Spleen (tissue), 7 donors: ENCODE results near the gene GBP2.

Source experiments
- POLR2A ChIP-seq, 3 donors: fragments of 450-650 bp; IDR thresholded peaks; one replicate each; pipeline ENCODE4 v1.5.1; 2017; ENCODE audit warnings: antibody characterized with exemption in 3 of 3, mild to moderate bottlenecking in 1 of 3
- POLR2AphosphoS5 ChIP-seq, 3 donors: sonication (generic); formaldehyde crosslinking; IDR thresholded peaks; one replicate each; pipeline ENCODE4 v1.5.1; 2017; ENCODE audit warnings: antibody characterized with exemption in 3 of 3
- TF ChIP-seq, protein P1 (sequence below), 11 experiments: fragments of 200-600 bp in 7 of 11; fragments of 450-650 bp in 4 of 11; sonication (generic) in 4 of 11; IDR thresholded peaks in 8 of 11; conservative IDR thresholded peaks in 3 of 11; 1 replicate in 7 of 11; 2 replicates in 4 of 11; pipeline versions ENCODE4 v1.4.0 to v1.8.0; 2016 to 2021; ENCODE audit warnings: antibody characterized with exemption in 11 of 11, inconsistent platforms in 4 of 11, mild to moderate bottlenecking in 1 of 11
- donor health status: DM: no; HTN: no; CAD: no; lungs with moderate emphysema.
- donor health status: DM: no; HTN: no; CAD: no.
- donor health status: DM: no; HTN: no; CAD: no.

DNA sequence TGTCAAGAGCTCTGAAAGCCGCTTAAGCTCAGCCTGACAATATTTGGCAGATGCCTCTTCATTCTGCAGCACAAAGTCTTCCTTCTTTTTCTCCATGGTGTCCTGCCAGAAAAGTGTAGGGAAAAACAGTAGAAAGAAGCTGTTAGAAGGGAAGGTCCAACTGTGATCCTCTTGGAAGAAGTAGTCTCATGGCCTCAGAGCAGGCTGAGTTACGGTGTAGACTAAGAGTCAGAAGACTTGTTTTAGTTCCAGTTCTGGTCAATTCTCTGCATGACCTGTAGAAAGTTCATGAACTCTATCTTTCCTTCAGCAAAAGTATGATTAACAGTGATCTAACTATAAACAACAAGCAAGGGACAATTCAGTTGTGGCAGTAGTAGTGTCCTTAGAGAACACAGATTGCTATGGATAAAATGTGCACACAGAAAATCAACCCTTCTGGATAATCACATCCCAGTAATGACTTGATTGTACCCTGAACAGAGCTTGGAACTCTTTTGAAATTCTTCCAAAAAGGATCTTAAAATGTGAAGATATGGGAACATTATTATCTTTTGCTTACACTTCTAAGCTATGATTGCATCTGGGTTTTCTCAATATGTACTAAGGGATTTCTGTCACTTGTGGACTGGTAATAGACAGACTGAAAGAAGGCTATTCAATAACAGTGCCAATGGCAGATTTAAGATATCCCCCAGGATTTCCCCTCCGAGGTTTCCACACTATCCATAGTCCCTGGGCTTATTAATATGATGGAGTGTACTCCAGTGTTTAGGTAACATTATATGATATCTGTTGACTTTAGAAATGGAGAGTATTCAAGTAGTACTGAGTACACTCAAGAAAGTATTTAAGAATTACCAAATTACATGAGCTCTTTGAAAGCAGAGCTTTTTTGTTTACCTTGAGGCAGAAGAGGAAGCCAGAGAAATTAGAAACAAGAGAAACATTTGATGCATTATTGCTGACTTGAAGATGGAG lies 22.1 kb upstream of the GBP2 start:
- TF ChIP-seq POLR2AphosphoS5 (IDR thresholded peaks at IDR 0.05) (no peak), POLR2A (IDR thresholded peaks at IDR 0.05) (no peak)
- TF ChIP-seq, protein P1, sequence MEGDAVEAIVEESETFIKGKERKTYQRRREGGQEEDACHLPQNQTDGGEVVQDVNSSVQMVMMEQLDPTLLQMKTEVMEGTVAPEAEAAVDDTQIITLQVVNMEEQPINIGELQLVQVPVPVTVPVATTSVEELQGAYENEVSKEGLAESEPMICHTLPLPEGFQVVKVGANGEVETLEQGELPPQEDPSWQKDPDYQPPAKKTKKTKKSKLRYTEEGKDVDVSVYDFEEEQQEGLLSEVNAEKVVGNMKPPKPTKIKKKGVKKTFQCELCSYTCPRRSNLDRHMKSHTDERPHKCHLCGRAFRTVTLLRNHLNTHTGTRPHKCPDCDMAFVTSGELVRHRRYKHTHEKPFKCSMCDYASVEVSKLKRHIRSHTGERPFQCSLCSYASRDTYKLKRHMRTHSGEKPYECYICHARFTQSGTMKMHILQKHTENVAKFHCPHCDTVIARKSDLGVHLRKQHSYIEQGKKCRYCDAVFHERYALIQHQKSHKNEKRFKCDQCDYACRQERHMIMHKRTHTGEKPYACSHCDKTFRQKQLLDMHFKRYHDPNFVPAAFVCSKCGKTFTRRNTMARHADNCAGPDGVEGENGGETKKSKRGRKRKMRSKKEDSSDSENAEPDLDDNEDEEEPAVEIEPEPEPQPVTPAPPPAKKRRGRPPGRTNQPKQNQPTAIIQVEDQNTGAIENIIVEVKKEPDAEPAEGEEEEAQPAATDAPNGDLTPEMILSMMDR (IDR thresholded peaks at IDR 0.05 in 8 of 11, conservative IDR thresholded peaks at IDR 0.05 in 3 of 11), result no peak
